NCI-H748 (cell line): Measurements from ENCODE around the gene LPCAT3.
"Not testable (repeated sequence)": the region's sequence is repeated elsewhere in the genome, so short reads cannot be mapped to it uniquely, and the experiment has no call there.

Experiments used
- DNase-seq: peaks from one replicate; lab custom pipeline; 2025; ENCODE audit not compliant: unreplicated experiment; lab: John Stamatoyannopoulos, UW

Gene LPCAT3

GRCh38 chr12:7038591-7038990, 20.3 kb upstream of the LPCAT3 start:
- DNase-seq, result no peak

- not testable (repeated sequence) for DNase-seq
These were observed 19.1 kb upstream of the LPCAT3 start for GRCh38 chr12:7037411-7037810.

GRCh38 chr12:7035463-7035862, 17.2 kb upstream of the LPCAT3 start:
- no peak for DNase-seq

- DNase-seq, result no peak
These were observed 16.2 kb upstream of the LPCAT3 start for GRCh38 chr12:7034464-7034863.

GRCh38 chr12:7032990-7033389, 14.7 kb upstream of the LPCAT3 start:
- no peak for DNase-seq

GRCh38 chr12:7031306-7031705, 13.0 kb upstream of the LPCAT3 start:
- no peak for DNase-seq

- DNase-seq, result no peak
These were observed 8.6 kb upstream of the LPCAT3 start for GRCh38 chr12:7026854-7027253.

- DNase-seq, result no peak
These were observed 4.8 kb upstream of the LPCAT3 start for GRCh38 chr12:7023114-7023513.

- no peak for DNase-seq
These were observed 3.7 kb upstream of the LPCAT3 start for GRCh38 chr12:7021956-7022355.

GRCh38 chr12:7019043-7019569, 830 bp upstream of the LPCAT3 start:
- peak; percentile 47 for DNase-seq

GRCh38 chr12:7017870-7018349, 366 bp downstream of the LPCAT3 start:
- peak; percentile 74 for DNase-seq

- no peak for DNase-seq
These were observed 1.2 kb downstream of the LPCAT3 start for GRCh38 chr12:7016958-7017571.

- no peak for DNase-seq
These were observed 2.5 kb downstream of the LPCAT3 start for GRCh38 chr12:7015555-7016370.

GRCh38 chr12:7013101-7013500, 5.2 kb downstream of the LPCAT3 start:
- DNase-seq, result no peak

GRCh38 chr12:7012024-7012607, 6.2 kb downstream of the LPCAT3 start:
- no peak for DNase-seq

- not testable (repeated sequence) for DNase-seq
These were observed 6.9 kb downstream of the LPCAT3 start for GRCh38 chr12:7011398-7011797.

- DNase-seq, result no peak
These were observed 8.8 kb downstream of the LPCAT3 start for GRCh38 chr12:7009512-7009911.

- DNase-seq, result no peak
These were observed 9.4 kb downstream of the LPCAT3 start for GRCh38 chr12:7008864-7009263.

- no peak for DNase-seq
These were observed 11.6 kb downstream of the LPCAT3 start for GRCh38 chr12:7006639-7007038.

GRCh38 chr12:7005311-7005710, 13.0 kb downstream of the LPCAT3 start:
- no peak for DNase-seq

GRCh38 chr12:7004840-7005239, 13.4 kb downstream of the LPCAT3 start:
- no peak for DNase-seq

- no peak for DNase-seq
These were observed 13.9 kb downstream of the LPCAT3 start for GRCh38 chr12:7004287-7004803.
